Activated CD4-positive, alpha-beta T cell treated with anti-CD3 and anti-CD28 coated beads, Interleukin-2, amount 50 U/mL, for 48 hours (primary cell): ENCODE results near the gene ATRX.

Source experiments
- DNase-seq, 2 experiments: peaks; one replicate each; pipeline ENCODE4 v3.0.0-alpha.2; 2020

The ATRX gene

GRCh38 chrX:77484045-77484444 is 302.0 kb downstream of the ATRX start:
- DNase-seq: no peak

GRCh38 chrX:77455437-77455836 is 330.6 kb downstream of the ATRX start:
- no peak for DNase-seq
